Skeletal muscle cell (primary cell): ENCODE measurements around the gene METTL27.
A peak's percentile ranks its signal among the peaks of the same experiment; 100 is the strongest.
"Not testable (repeated sequence)": the region's sequence is repeated elsewhere in the genome, so short reads cannot be mapped to it uniquely, and the experiment has no call there.

ENCODE experiments used
- DNase-seq: peaks from one replicate; pipeline ENCODE4 v3.0.0-alpha.2; 2010; ENCODE audit warnings: low read depth
- H3K4me3 ChIP-seq: 2 replicates; pipeline ENCODE4 v1.5.1; 2011; ENCODE audit warnings: low read depth, mild to moderate bottlenecking, control low read depth, low read length, moderate library complexity

METTL27 gene

DNA sequence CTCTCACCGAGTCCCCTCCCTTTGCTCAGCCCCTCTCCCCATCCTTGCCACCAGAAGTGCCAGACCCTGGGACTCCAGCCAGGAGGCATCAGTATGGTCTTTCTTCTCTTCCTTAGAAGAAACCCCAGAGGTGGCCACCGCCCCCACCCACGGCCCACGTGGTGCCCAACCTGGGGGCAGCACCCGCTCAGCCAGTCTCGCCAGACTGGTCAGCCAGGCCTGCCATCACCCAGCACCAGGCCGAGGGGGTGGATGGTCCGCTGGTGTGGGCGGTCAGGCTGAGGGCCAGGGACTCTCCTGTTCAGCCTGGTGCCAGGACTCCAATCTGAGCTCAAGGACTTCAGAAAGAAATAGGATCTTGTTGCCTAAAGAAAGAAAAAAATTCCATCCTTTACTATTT lies 17.3 kb downstream of the METTL27 start:
- H3K4me3 ChIP-seq, result no peak overlapping the region
- no peak for DNase-seq

DNA sequence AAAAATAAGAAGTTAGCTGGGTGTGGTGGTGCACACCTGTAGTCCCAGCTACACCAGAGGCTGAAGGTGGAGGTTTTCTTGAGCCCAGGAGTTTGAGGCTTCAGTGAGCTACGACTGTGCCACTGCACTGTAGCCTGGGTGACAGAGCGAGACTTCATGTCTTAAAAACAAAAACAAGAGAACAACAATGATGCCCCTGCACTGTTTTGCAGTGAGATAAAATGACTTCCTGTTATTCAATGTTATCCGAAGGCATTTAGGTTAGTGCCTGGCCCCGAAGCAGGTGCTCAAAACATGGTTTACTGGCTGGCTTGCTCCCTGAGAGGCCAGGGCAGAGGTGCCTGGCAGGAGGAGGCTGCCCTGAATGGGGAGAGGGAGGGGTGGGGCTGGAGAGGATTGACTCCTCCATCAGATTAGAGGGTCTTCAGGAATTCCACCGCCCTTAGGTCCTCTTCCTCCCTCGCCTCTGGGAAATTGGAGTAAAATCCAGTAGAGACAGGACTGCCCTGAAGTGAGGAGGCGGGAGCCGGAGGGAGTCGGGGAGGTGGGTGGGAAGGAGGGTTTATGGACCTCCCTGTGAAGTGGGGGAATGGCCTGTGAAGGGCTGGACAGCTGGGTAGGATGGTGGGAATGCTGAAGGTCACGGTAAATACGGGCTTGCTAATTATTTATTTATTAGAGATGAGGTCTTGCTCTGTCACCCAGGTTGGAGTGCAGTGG lies 18.3 kb downstream of the METTL27 start:
- no peak overlapping the region for H3K4me3 ChIP-seq
- DNase-seq, result no peak

DNA sequence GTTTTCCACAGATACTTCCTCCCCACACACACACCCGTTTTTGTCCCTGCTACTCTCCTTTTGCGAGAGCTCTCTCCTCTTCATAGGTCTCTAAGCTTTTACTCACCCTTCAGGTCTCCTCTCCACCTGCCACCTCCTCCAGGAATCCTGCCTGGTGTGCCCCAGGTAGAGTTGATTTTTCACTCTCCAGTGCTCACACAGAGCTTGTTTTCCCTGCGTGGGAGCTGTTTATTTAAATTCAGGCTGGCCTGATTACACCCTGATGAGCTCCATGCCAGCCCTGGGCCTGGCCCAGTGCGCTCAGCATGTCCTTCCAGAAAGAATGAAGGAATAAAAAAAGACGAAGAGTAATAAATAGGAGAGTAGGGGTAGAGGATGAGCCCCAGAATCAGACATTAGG lies 19.1 kb downstream of the METTL27 start:
- DNase-seq, result no peak
- no peak overlapping the region for H3K4me3 ChIP-seq

DNA sequence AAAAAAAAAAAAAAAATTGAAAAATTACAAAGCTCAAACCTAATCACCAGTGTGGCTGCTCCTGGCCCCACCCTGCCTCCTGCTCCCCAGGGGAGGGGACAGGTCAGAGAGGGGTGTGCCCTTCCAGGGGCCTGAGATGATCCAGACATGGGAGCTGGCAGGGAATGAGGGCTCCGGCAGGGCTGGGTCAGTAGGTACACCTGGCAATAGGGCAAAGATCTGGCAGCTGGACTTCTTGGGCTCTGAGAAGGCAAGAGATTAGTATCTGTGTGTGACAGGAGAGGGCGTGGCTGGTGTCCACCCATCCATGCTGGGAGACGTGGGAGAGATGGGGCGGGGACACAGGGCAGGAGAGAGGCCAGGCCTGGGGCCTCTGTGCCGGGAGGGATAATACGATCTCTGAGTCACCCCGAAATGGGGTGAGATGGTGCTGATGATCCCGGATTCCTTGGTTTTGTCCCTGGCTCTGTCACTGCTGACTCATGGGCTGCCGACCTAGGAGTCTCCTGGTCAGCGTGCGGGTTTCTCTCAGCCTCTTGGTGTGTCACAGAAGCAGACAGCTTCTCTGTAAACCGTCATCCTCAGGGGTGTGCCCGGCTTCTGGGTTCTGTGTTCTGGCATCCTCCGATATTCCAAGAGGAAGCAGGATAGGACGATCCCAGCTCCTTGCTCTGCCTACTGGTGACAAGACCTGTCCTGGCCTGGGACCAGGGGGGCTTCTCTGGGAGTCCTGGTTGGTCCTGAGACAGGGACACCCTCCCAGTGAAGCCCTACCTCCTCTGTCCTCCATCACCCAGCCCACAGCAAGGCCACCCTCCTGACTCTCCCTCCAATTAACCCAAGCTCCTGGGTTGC lies 19.8 kb downstream of the METTL27 start:
- peak; percentile 91 for DNase-seq
- no peak overlapping the region for H3K4me3 ChIP-seq

DNA sequence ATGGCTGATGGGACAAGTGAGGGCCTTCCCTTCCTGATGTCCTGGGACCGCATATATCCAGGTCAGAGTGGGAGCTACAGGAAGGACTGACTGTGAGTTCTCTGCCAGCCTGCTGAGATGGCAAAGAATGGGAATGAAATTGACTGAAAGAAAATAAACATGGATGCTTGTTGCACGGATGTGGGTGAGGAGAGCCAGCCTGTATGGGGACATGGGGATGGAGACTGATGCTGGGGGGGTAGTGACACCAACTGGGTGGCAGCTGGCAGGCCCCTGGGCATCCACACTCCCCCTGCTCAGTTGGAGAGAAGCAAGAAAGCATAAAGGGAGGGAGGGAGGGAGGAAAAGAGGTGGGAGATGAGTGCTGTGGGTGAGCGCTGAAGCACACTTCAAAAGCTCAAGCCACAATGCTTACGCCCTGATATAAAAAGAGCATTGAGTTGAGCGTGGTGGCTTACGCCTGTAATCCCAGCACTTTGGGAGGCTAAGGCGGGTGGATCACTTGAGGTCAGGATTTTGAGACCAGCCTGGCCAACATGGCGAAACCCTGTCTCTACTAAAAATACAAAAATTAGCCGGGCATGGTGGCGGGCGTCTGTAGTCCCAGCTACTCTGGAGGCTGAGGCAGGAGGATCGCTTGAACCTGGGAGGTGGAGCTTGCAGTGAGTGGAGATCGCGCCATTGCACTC lies 20.6 kb downstream of the METTL27 start:
- DNase-seq, H3K4me3 ChIP-seq: not testable (repeated sequence)

DNA sequence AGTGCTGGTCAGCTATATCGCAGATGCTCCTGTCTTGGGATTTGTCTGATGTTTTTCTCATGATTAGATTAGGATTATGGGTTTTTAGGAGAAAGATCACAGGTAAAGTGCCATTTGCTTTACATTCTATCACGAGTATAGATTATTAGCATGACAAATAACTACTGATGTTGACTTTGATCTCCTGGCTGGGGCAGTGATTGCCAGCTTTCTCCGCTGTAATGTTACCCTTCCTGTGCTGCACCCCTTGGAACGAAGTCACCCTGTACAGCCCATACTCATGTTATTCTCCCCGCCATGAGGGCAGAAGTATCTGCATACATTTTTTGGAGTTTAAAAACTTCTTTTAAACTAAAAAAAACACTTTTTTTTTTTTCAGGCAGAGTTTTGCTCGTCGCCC lies 22.3 kb downstream of the METTL27 start:
- no peak overlapping the region for H3K4me3 ChIP-seq
- no peak for DNase-seq

DNA sequence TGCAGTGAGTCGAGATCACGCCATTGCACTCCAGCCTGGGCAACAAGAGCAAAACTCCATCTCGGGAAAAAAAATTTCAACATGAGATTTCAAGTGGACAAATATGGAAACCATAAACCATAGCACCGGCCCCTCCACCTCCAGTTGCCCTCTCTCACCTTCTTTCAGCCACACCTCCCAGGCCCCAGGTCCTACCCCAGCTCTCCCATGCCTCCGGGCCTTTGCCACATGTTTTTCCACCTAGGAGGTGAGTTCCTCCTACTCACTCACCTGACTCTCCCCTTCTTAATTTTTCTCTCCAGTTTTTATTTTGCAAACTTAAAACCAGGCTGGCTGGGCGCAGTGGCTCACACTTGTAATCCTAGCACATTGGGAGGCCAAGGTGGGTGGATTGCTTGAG lies 25.2 kb downstream of the METTL27 start:
- no peak for DNase-seq
- H3K4me3 ChIP-seq, result no peak overlapping the region

DNA sequence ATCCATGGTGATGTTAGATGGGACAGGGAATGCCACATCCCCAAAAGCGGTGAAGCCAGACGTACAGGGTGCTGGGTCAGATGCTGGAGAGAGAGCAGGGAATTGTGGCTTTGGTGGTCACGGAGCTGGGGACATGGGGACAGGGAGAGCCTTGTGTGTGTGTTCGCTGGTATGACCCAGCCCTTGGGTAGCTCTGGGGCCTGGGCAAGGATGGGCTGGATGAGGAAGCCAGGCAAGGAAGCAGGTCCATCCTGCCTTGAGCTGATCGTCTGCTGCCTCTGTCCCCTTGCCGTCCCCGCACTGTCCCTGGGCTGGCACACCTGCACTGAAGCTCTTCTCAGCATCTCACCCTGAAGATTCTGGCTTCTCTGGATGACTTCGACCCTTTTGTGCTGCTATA lies 26.9 kb downstream of the METTL27 start:
- no peak for DNase-seq
- H3K4me3 ChIP-seq, result no peak overlapping the region

DNA sequence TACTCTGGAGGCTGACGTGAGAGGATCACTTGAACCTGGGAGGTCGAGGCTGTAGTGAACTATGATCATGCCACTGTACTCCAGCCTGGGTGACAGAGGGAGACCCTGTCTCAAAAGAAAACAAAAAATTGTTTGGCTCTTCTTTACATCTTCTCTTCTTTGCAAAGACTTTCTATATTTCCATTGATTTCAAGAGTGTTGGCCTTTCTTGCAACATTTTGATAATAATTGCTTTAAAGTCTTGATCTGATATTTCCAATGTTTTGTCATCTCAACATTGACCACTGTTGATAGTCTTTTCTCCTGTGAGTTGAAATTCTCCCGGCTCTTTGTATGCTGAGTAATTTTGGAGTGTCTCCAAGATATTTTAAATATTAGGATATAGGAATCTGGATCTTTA lies 29.3 kb downstream of the METTL27 start:
- no peak overlapping the region for H3K4me3 ChIP-seq

DNA sequence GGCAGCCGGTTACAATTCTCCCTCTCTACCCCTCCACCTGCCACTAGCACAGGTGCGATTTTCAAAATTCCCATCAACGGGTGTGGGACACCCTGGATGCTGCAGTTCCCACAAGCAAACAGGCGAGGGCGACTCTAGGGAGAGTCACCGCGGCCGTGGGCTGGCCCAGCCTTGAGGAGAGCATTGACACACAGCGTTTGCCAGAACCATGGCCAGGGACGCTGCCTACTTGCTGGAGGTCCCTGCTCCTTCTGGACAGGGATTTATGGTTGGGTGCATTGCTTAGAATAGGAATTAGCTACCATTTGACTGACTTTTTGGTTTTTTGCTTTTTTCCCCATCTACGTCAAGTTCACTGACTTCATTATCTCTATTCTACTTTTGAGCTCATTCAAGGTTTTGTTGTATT lies 30.6 kb downstream of the METTL27 start:
- no peak overlapping the region for H3K4me3 ChIP-seq
- DNase-seq, result no peak

More for the DNA sequence above, 29.3 kb downstream of the METTL27 start:
- DNase-seq, result no peak

DNA sequence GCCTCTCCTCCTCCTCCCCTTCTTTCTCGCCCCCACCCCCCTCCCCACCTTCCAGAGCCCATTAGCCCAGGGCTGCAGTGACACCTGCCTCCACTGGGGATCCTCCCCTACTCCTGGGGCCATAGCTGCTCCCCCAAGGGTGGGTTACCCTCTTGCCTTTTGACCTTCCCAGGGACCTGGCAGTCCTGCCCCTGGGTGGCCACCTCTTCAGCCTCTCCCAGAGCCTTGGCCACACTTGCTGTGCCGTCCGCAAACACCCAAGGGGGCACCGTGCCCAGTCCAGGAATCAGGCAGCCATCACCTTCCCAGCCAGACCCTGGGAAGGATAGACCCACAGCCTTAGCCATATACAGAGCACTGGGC lies 31.3 kb downstream of the METTL27 start:
- no peak for DNase-seq
- H3K4me3 ChIP-seq, result no peak overlapping the region

DNA sequence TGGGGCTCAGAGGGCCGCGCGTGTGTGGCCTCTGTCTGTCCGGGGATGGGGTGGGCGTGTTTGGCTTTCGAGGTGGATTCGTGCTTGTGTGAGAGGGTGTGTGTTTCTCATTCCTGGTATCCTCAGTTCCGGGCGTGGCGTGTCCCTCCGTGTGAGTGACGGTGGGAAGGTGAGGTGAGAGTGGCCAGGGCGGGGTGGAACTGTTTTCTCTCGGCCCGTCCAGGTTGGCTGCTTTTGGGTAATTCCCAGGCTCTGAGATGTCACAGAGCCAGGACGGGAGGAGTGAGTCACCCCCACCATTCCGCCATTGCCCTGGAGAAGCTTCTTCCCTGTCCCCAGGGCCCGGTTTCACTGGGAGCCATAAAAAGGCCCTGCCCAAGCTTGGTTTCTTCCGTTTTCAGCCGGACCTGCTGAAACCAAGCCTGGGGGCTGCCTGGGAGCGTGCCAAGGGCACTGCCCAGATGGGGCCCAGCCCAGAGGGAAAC lies 32.8 kb downstream of the METTL27 start:
- DNase-seq, result no peak
- H3K4me3 ChIP-seq, result no peak overlapping the region

DNA sequence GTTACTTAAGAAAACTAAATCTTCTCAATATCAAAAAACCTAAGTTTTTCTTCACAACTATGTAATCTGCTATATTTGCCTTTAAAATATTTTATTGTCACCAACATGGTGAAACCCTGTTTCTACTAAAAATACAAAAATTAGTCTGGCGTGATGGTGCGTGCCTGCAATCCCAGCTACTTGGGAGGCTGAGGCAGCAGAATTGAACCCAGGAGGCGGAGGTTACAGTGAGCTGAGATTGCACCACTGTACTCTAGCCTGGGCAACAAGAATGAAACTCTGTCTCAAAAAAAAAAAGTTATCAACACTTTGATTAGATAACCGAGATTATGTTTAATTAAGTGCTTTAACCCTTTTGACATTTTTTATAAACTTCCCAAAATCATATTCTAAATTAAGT lies 39.9 kb downstream of the METTL27 start:
- H3K4me3 ChIP-seq, result no peak overlapping the region
- DNase-seq, result no peak

DNA sequence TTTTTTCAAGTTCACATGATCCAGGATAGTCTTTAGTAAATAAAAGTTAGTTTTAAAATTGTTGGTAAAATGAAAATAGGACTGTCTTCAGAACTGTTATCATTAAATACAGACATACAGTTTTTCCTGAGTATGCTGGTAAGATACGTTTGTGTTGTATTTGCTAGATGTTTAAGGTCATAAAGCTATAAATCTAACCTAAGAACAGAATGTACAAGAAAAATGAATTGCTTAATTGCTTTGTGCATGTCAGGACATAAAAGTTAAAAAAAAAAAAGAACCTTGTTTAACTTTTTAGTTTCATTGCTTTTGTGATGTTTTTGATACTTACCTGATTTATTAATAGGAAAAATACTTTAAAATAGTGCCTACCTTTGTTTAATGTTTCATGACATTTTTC lies 40.7 kb downstream of the METTL27 start:
- DNase-seq, result no peak
- H3K4me3 ChIP-seq, result no peak overlapping the region

DNA sequence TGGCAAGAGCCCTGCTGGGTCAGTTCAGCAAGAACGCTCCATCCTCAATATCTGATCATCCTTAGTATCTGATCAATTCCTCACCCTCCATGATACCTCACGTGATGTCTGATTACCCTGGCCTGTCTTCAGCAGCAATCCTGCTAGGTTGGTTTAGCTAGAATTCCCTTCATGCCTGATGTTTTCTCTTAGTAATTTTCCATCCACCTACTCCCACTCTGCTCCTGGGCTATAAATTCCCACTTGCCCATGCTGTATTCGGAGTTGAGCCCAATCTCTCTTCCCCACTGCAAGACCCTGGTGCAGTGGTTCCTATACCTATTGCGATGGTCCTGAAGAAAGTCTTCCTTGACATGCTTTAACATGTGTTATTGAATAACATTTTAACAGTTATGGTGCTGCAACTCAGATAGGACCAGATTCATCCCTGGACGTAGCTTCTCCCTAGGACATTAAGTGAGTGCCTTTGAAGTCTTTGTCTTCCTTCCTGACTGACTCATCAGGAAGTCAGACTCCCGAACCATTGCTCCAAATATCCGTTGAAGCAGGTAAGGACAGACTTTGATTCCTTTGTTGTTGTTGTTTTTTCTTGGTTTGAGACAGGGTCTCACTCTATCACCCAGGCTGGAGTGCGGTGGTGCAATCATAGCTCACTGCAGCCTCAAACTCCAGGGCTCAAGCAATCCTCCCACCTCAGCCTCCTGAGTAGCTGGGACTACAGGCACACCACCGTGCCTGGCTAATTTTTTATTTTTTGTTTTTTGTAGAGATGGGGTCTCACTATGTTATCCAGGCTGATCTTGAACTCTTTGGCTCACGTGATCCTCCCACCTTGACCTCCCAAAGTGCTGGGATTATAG lies 42.8 kb downstream of the METTL27 start:
- DNase-seq, result no peak
- no peak overlapping the region for H3K4me3 ChIP-seq

DNA sequence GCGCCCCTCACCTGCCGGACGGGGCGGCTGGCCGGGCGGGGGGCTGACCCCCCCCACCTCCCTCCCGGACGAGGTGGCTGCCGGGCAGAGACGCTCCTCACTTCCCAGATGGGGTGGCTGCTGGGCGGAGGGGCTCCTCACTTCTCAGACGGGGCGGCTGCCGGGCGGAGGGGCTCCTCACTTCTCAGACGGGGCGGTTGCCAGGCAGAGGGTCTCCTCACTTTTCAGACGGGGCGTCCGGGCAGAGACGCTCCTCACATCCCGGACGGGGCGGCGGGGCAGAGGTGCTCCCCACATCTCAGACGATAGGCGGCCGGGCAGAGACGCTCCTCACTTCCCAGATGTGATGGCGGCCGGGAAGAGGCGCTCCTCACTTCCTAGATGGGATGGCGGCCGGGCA lies 45.1 kb downstream of the METTL27 start:
- H3K4me3 ChIP-seq, DNase-seq: not testable (repeated sequence)

DNA sequence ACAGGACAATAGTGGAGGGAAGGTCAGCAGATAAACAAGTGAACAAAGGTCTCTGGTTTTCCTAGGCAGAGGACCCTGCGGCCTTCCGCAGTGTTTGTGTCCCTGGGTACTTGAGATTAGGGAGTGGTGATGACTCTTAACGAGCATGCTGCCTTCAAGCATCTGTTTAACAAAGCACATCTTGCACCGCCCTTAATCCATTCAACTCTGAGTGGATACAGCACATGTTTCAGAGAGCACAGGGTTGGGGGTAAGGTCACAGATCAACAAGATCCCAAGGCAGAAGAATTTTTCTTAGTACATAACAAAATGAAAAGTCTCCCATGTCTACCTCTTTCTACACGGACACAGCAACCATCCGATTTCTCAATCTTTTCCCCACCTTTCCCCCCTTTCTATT lies 45.7 kb downstream of the METTL27 start:
- not testable (repeated sequence) for H3K4me3 ChIP-seq

DNA sequence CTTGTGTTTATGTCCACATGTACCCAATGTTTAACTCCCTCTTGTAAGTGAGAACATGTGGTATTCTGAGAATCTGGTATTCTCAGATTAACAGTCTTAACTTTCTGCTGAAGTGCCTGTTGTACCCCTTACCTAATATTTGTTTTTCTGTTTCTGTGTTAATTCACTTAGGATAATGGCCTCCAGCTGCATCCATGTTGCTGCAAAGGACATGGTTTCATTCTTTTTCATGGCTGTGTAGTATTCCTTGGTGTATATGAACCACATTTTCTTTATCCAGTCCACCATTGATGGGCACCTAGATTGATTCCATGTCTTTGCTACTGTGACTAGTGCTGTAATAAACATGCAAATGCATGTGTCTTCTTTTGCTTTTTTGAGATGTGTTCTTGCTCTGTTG lies 47.1 kb downstream of the METTL27 start:
- not testable (repeated sequence) for DNase-seq, H3K4me3 ChIP-seq

More for the DNA sequence above, 45.7 kb downstream of the METTL27 start:
- not testable (repeated sequence) for DNase-seq

DNA sequence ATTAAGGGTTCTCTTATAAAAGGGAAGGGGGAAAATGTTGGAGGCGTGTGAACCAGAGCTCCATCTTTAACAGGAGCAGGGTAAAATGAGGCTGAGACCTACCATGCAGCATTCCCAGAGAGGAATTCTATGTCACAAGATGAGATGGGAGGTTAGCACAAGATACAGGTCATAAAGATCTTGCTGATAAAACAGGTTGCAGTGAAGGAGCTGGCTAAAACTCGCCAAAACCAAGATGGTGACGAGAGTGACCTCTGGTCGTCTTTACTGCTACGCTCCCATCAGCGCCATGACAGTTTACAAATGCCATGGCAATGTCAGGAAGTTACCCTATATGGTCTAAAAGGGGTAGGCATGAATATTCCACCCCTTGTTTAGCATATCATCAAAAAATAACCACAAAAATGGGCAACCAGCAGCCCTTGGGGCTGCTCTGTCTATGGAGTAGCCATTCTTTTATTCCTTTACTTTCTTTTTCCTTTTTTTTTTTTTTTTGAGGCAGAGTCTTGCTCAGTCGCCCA lies 51.1 kb downstream of the METTL27 start:
- not testable (repeated sequence) for DNase-seq, H3K4me3 ChIP-seq
